Adipose tissue (tissue), 3 donors: Measurements from ENCODE around the gene ATP5F1D. TPM values are rescaled to one million over a fixed set of nuclear protein-coding genes. Genes with fewer than 3 reads are reported as not detected.

Experiments
- H3K27ac ChIP-seq: one replicate; pipeline ENCODE4 v1.5.1; 2013; ENCODE audit warnings: low read depth, low read length
- WGBS, 3 donors: extraction: QIAGEN DNeasy Blood & Tissue Kit; methylation state at CpG; one replicate each; pipeline ENCODE4 v1.1.7; 2013; 5-methylcytosine and 5-hydroxymethylcytosine counted together
- polyA plus RNA-seq, 3 donors: library from polyadenylated mRNA; stranded (reverse); fragments of 200-250 nt; gene quantifications; one replicate each; pipeline ENCODE4 v1.2.3, GENCODE V29; 2013
- donor health status: healthy with polysubstance abuse.
- donor health status: Bipolar disorder and iron deficiency.
- donor health status: healthy.

ATP5F1D gene
- polyA plus RNA-seq, 3 donors, result 217 to 303 (median 219) TPM

DNA sequence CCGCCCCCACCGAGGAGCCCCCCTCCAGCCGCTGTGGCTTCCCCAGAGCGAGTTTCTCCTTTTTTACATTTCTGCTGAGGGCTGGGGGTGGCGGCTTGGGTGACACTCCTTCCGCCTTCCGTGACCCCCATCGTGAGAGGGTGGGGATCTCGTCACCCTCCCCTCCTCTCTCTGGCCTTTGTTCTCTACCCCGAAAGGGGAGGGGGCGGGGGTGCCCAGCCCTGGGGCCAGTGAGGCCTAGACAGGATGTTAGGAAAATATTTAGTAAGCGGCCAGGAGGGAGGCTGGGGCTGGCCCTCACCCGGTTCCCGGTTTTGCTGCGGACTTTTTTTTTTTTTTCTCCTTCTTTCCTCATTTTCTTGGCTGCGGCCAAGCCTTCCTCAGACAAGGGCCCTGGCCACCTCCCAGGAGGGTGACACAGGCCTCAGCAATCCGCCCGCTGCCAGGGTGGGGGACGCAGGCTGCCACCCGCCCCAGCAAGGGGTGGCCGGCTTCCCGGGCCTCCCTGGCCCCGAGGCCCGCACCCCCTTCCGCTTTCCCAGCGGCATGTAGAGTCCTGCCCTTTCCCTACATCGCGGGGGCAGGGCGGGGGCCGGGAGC is 10.8 kb downstream of the ATP5F1D start:
- WGBS, 3 donors, result 0 to 2% (median 0%) methylated on average over 27 to 30 of the region's 30 CpGs
- H3K27ac ChIP-seq, result peak overlapping the region; percentile 99

DNA sequence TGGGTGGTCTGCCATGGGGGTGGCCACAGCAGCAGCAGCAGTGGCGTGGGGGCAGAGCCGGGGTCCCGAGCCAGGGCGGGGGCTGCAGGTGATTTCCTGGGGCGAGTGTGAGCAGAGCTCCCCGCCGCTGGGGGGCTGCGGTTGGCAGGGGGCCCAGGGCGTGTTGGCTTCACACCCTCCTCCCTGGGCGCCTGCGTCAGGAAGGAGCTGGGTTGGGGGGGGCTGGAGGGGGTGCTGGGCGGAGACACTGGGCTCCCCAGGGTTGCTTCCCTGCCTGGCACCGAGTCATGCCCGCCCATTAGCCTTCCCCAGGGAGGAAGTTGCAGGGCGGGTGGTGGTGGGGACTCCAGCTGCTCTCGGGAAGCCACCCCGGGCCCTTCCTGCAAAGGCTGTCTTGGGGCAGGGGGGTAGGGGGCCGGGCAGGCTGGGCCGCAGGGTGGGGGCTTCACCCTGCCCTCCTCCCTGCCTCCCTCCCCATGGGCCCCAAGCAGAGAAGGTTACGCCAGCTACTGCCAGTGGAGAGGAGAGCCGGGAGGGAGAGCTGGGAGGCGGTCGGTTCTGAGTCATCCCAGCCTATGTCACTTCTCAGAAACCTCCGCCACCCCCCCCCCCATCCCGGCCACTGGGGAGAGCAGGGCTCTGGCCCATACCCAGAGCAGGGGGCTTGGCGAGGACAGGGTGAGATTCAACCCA is 11.4 kb downstream of the ATP5F1D start:
- WGBS, 3 donors, result 0 to 2% (median 1%) methylated on average over 15 to 26 of the region's 26 CpGs
- H3K27ac ChIP-seq, result peak overlapping the region; percentile 99

- H3K27ac ChIP-seq, result peak overlapping the region; percentile 97
- WGBS, 3 donors, result 19 to 41% (median 21%) methylated on average over 16 to 23 of the region's 23 CpGs
Measured at GRCh38 chr19:1253514-1254080, 12.0 kb downstream of the ATP5F1D start.

DNA sequence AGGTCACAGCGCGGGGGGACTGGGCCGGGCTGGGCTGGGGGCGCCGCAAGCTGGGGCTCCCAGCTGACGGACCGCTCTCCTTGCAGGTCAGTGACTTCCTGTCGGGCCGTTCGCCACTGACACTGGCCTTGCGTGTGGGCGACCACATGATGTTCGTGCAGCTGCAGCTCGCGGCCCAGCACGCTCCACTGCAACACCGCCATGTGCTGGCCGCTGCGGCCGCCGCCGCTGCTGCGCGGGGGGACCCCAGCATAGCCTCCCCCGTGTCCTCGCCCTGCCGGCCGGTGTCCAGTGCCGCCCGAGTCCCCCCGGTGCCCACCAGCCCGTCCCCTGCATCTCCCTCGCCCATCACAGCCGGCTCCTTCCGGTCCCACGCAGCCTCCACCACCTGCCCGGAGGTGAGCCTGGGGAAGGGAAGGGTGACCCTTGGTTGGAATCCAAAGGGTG is 12.6 kb downstream of the ATP5F1D start:
- WGBS, 3 donors, result 64 to 82% (median 72%) methylated on average over 36 to 37 of the region's 37 CpGs
- H3K27ac ChIP-seq, result peak overlapping the region; percentile 97

- H3K27ac ChIP-seq, result peak overlapping the region; percentile 57
- 85 to 90% (median 87%) methylated on average over 19 to 20 of the region's 20 CpGs for WGBS, 3 donors
Measured at GRCh38 chr19:1254530-1255185, 13.1 kb downstream of the ATP5F1D start.

DNA sequence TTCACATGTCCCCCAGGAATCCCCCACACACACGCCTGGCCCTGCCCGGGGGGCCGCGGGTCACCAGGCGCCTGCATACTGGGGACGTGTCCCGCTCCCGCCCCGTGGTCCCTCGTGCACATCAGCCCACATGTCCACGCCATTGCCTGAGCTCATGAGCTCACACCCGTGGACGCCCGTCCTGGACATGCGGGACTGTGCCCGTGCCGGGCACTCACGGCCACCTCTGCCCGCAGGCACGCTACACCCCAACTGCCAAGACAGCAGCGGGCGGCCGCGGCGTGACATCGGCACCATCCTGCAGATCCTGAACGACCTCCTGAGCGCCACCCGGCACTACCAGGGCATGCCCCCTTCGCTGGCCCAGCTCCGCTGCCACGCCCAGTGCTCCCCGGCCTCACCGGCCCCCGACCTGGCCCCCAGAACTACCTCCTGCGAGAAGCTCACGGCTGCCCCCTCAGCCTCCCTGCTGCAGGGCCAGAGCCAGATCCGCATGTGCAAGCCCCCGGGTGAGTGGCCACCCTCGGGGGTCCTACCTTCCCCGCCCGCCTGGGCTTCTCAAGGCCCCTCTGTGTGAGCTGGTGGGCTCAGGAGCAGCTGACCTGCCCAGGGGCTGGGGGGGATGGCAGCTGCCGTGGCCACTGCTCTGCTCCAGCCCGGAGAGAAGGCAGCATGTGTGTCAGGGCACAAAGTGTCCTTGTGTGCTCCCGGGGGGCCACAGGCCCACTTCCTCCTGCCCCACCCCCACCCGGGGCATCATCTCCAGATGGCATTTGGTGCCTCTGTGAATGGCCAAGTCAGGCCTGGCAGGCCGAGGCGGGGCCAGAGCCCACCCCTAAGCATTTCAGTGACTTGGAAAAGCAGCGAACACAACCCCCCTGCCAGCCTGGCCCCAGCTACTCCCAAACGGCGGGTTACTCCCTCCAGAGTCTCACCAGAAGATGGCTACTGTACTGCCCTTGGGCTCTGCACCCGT is 13.9 kb downstream of the ATP5F1D start:
- H3K27ac ChIP-seq, result peak overlapping the region; percentile 19
- 79 to 89% (median 88%) methylated on average over 49 to 52 of the region's 52 CpGs for WGBS, 3 donors

- WGBS, 3 donors, result 78 to 88% (median 84%) methylated on average over 46 of the region's 46 CpGs
- H3K27ac ChIP-seq, result no peak overlapping the region
Measured at GRCh38 chr19:1256646-1257474, 15.3 kb downstream of the ATP5F1D start.

DNA sequence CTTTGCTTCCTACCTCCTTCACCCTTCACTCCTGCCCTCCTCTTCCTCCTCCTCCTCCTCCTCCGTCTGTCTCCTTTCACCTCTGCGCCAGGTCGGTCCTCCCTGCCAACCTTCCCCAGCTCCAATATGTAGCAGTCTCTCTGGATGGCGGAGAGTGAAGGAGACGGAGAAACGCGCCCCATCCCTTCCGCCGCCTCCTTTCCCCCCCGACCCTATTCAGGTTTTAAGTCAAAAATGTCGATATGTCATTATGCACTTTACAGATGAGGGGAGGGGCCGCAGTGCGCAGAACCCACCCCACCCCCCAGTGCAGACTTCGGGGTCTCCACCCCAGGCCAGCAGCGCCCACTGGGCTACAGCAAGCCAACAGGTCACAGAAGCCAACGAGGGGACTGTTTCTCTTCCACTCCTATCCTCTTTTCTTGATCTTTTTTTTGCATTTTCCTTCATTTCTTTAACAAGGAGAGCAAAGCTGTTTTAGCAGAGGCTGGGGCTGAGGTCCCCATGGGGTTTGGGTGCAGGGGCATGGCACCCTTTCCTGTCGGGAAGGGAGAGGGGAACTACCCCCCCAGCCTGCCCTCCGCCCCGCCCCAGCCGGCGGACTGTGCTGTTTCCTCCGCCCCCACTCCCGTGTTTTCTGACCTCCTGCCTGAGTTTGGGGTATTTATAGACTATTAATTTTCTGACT is 16.1 kb downstream of the ATP5F1D start:
- peak overlapping the region; percentile 22 for H3K27ac ChIP-seq
- 57 to 67% (median 61%) methylated on average over 23 of the region's 23 CpGs for whole genome bisulfite sequencing, 3 donors

DNA sequence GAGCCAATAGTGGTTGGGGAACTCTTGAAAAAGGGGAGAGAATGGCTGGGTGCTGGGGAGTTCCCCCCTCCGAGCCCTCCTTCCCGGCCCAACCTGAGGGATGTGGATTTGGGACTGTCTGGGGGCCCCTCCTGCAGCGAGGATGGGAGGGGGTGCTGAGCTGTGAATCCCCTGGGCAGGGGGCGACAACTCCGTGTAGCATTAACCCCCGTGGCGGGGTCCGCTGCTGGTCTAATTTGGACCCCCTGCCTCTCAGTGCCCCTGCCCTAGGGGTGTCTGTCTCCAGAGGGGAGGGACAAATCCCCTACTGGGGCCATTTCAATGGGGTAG is 16.6 kb downstream of the ATP5F1D start:
- peak overlapping the region; percentile 35 for H3K27ac ChIP-seq
- 68 to 77% (median 77%) methylated on average over 8 of the region's 8 CpGs for WGBS, 3 donors

DNA sequence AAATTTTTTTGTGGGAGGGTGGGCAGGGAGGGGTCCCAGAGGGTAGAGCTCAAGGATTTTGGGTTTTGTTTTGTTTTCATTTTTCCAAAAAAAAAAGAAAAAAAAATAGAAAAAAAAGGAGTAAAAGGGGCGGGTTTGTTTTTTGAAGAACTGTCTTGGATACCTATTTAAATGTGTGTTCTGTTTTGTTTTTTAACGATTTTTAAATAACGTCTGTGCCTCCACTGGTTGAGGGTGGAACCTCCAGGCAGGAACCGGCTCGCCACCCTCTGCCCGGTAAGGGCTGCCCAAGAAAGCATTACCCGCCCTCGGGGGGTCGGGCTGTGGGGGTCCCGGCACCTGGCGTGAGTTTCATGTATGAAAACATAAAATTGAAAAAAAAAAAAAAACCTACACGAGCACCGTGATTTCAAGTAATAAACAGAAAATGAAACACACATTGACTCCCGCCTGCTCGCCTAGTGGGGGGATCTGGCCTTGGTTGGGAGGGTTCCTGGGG is 17.2 kb downstream of the ATP5F1D start:
- 11 to 37% (median 13%) methylated on average over 15 of the region's 15 CpGs for WGBS, 3 donors
- H3K27ac ChIP-seq, result peak overlapping the region; percentile 91

DNA sequence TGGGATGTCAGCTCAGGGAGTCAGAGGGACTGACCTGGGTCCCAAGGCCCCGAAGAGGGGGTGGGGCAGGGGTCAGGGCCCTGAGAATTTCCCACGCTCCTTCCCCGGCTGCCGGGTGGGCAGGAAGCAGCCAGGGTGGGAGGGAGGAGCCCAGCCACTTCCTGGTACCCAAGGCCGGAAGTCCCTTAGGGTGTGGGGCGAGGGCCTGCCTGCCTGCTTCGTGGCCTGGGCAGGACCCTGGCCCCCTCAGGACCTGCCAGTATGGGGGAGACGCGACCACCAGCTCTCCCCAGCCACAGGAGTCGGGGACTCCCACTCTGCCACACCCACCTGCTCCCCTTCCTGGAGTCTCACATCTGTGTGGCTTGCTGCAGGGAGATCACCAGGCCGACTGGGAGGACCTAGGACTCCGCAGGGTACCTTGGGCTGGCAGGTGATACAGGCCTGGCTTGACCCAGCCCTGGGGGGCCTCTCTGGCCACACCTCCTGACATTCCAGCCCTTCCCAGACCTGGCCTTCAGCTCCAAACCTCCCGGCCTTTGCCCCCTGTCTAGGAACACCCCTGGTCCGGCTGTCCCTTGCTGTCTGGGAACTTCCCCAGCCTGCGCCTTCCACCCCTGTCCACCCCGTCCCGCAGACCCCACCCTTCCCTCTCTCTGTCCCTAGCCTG is 17.8 kb downstream of the ATP5F1D start:
- peak overlapping the region; percentile 91 for H3K27ac ChIP-seq
- WGBS, 3 donors, result 9 to 13% (median 10%) methylated on average over 14 to 17 of the region's 17 CpGs

DNA sequence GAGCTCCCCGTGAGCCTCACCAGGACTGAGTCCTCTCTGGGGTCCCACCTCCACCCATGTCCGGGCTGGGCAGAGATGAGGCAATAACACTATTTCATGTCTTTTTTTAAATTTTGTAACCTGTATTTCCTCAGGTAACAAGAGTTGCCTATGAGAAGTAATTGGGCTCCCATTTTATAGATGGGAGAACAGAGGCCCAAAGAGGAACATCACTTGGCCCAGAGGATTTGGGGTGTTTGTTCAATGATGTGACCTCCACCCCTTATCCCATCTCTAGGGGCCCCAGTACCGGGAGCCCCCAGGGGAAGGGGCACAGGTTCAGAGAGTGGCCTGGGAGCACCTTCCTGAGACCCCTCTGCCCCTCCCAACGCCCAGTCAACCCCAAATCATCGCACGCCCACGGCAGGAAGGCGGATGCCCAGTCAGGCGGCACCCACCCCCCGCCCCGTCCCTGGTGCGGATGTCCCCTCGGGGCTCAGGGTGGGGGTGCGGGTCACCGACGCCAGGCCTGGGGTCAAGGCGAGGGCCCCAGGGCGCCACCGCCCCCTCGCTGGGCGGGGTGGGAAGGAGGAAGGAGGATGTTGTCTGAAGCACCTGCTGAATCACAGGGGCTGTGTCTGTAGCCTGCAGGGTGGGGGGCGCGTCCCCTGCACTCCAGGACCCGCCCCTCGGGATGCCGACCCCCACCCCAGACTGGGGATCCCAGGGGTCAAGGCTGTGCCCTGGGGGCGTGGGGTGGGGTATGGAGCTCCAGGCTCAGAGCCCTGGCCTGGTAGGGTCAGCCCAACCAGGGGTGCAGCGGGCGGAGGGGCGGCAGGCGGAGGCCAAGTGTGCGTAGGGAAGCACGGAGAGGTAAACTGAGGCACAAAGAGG is 18.6 kb downstream of the ATP5F1D start:
- H3K27ac ChIP-seq, result peak overlapping the region; percentile 91
- WGBS, 3 donors, result 9 to 26% (median 13%) methylated on average over 31 to 33 of the region's 33 CpGs

- peak overlapping the region; percentile 91 for H3K27ac ChIP-seq
- WGBS, 3 donors, result 1% methylated on average over 63 to 83 of the region's 83 CpGs
Measured at GRCh38 chr19:1260749-1261537, 19.4 kb downstream of the ATP5F1D start.

DNA sequence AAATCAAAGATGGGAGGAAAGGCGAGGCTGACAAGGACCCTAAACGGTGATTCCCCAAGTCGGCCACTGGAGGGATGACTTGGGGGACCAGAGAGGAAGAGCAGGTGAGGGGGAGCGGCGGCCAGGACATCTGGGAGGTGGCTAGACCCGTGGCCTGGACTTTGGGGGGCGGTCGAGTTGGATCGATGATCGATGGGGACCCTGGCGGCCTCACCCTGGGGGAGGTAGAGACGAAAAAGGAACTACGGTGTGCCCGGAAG is 19.9 kb downstream of the ATP5F1D start:
- WGBS, 3 donors, result 7 to 11% (median 10%) methylated on average over 13 to 14 of the region's 14 CpGs
- H3K27ac ChIP-seq, result peak overlapping the region; percentile 86
